GM23248 (cell line): ENCODE results near the gene METTL14.

ENCODE experiments used
- EZH2 ChIP-seq: fragments of 200-600 bp; sonication (generic); IDR thresholded peaks from 2 replicates; pipeline ENCODE4 v1.6.1; 2018; ENCODE audit warnings: antibody characterized with exemption, mild to moderate bottlenecking; ENCODE audit not compliant: insufficient read depth, poor library complexity, severe bottlenecking
- EZH2phosphoT487 ChIP-seq: fragments of 200-600 bp; sonication (generic); IDR thresholded peaks from 2 replicates; pipeline ENCODE4 v1.6.1; 2018; ENCODE audit warnings: antibody characterized with exemption, moderate library complexity, mild to moderate bottlenecking, low read depth; ENCODE audit not compliant: insufficient read depth

- TF ChIP-seq EZH2 = no peak
- TF ChIP-seq EZH2phosphoT487 = no peak
Observed at GRCh38 chr4:118756429-118756828, 71.2 kb downstream of the METTL14 start.
